Activated CD4-positive, alpha-beta T cell treated with anti-CD3 and anti-CD28 coated beads, Interleukin-2, amount 50 U/mL, for 48 hours (primary cell): ENCODE measurements around the gene C1QA.
A peak's percentile ranks its signal among the peaks of the same experiment; 100 is the strongest.

Experiments
- DNase-seq, 2 experiments: peaks; one replicate each; pipeline ENCODE4 v3.0.0-alpha.2; 2020

The C1QA gene

DNA sequence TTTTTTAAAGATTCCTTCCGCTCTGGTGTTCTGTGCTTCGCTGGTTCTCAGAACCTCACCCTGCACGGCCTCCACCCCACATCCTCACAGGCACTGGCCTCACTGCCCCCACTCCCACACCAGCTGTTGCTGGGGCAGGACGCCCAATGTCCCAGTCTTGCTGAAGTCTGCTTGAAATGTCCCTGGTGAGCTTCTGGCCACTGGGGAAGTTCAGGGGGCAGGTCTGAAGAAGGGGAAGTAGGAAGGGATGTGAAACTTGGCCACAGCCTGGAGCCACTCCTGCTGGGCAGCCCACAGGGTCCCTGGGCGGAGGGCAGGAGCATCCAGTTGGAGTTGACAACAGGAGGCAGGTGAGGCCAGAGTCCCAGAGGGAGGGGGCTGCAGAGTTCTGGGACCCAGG is at the start of gene C1QA:
C1QA (plus strand) TSS at position 276 of the 400 bp plus-strand sequence. CDS start 989 bp downstream, outside the sequence.
- DNase-seq: no peak

DNA sequence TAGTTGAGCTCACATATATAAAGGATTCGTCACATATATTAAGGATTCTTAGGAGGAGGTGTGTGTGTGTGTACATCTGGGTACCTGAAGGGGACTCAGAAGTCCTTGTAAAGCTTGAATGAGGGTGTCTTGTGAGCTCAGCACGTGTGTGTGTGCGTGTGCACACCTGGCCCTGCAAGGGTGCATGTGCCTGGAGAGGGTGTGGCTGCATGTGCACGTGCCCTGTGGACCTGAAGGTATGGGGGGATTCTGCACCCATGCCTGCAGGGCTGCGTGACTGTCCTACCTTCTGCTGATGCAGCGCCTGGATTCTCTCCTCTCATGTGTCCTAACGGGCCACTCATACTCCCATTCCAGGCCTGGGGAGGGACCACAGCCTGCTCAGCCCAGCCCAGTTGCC is 49.2 kb upstream of the C1QA start:
- DNase-seq: no peak

- DNase-seq: no peak
These were observed 47.5 kb upstream of the C1QA start for GRCh38 chr1:22588899-22589422.

DNA sequence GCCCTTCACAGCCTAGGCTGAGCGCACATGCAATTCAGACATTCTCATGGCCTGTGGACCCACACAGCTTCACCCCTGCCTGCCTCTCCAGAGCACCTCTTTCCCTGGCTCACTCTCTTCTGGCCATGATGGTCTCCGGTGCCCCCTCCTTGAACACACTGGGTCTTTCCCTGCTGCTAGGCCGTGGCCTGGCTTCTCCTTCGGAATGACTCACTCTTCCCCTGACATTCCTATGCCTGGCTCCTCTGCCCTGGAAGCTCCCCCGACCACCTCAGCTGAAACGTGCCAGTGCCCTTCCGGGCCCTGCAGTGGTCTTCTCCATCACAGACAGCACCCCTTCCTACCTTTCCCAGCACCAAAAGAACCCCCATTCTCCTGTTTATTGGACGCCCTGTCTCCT is 44.9 kb upstream of the C1QA start:
- no peak for DNase-seq

DNA sequence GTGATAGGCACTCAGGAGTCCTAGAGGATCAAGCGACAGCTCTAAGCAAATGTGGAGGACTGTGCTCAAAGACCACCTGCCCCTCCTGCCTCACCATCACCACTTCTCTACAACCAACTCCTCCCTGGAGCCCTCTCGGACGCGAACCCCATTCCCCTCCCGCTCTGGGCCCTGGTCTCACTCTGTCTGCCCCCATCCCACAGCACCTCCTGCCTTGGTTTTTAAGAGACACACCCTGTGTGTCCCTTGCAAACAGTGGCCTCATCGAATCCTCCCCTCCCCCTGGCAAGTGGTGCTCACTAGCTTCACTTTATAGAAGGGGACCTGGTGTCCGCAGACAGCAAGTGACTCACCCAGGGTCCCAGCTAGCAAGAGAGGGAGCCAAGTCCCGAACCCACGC is 44.4 kb upstream of the C1QA start:
- DNase-seq: no peak

DNA sequence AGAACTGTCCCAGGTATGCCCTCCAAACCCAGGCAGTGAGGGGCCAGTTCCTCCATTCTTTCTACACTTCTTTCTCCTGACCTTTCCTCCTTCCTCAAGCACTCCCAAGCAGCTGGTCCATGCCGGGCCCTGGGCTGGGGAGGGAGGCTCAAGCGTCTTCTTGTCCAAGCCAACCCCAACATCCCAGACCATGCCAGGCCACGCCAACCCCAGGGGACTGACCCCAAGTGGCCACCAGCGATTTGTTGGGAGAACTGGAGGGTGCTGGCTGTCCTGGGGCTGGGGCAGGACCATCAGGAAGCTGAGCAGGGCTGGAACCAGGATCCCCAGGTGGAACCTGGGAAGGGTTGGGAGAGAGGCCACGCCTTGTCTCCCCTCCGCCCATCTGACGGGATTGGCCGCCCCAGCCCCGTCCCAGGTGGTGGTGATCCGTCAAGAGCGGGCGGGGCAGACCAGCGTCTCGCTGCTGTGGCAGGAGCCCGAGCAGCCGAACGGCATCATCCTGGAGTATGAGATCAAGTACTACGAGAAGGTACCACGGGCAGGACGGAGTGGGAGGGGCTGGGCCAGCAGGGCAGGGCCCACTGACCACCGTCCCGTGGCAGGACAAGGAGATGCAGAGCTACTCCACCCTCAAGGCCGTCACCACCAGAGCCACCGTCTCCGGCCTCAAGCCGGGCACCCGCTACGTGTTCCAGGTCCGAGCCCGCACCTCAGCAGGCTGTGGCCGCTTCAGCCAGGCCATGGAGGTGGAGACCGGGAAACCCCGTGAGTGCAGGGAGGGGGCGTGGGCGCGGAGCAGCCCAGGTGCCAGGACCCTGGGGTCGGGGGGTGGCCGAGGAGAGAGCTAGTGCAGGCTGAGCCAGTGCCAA is 43.3 kb upstream of the C1QA start:
- DNase-seq: no peak

DNA sequence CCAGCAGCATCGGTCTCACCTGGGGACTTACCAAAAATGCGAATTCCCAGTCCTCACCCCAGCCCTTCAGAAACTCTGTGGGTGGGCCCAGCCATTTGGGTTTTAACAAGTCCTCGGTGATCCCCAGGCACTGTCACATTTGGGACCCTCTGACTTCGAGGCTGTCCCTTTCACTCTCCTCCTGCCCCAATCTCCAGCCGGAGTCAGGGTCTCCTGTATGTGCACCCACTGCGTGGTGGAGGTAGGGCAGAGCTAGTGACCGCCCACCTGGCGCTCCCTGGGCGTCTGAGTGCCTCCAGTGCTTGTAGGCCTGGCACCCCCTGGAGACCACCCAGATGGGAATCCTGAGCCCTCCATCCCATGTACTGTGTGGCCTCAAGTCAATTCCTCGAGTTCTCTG is 42.0 kb upstream of the C1QA start:
- DNase-seq: no peak

DNA sequence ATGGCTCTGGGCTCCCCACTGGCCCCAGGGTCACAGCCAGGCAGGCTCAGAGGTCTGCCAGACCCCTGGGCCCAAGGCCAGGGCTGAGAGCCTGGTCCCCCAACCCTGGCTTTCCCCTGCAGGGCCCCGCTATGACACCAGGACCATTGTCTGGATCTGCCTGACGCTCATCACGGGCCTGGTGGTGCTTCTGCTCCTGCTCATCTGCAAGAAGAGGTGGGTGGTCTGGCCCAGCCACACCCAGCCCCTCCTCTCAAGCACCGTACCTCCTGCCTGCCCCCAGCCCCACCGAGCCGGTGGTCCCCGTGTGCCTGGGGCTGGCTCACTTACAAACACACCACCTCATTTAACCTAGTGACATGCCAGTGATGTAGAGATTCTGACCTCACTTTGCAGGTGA is 41.3 kb upstream of the C1QA start:
- no peak for DNase-seq

GRCh38 chr1:22597301-22597965 is 39.0 kb upstream of the C1QA start:
- no peak for DNase-seq

- no peak for DNase-seq
These were observed 38.4 kb upstream of the C1QA start for GRCh38 chr1:22597996-22598395.

GRCh38 chr1:22598736-22599135 is 37.7 kb upstream of the C1QA start:
- DNase-seq: no peak

- no peak for DNase-seq
These were observed 36.2 kb upstream of the C1QA start for GRCh38 chr1:22600071-22600816.

GRCh38 chr1:22600817-22601605 is 35.4 kb upstream of the C1QA start:
- DNase-seq: no peak

DNA sequence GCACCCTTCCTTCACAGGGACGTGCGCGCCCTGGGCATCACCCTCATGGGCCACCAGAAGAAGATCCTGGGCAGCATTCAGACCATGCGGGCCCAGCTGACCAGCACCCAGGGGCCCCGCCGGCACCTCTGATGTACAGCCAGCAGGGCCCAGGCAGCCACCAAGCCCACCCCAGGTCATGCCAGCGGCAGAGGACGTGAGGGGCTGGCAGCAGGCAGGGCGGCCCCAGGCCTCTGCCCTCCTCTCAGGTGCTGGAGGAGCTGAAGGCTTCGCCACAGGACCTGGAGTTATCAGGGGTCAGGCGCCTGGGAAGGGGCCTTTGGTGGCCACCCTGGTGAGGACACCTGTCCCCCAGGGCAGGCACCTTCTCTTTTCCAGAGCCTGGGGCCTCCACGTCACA is 34.8 kb upstream of the C1QA start:
- DNase-seq: no peak

GRCh38 chr1:22602060-22602740 is 34.2 kb upstream of the C1QA start:
- DNase-seq: no peak

DNA sequence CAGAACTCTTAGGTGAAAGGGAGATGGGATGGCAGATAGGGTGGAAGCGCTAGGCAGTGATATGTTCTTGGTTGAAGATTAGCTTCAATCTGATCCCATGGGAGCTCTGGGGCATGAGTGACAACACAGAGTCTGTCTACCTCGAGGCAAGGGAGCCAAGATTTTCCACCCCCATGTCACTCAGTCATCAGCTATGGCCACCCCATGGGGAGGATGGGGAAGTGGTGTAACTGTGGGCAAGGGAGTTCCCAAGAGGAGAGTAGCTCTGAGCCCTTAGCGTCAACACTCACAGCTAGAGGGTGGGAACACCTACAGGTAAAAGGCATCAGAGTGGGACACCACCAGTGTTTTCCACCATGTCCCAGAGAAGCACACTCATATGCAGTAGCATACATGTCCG is 30.3 kb upstream of the C1QA start:
- DNase-seq: no peak

- no peak for DNase-seq
These were observed 29.3 kb upstream of the C1QA start for GRCh38 chr1:22607154-22607553.

- no peak for DNase-seq
These were observed 28.1 kb upstream of the C1QA start for GRCh38 chr1:22608361-22608760.

DNA sequence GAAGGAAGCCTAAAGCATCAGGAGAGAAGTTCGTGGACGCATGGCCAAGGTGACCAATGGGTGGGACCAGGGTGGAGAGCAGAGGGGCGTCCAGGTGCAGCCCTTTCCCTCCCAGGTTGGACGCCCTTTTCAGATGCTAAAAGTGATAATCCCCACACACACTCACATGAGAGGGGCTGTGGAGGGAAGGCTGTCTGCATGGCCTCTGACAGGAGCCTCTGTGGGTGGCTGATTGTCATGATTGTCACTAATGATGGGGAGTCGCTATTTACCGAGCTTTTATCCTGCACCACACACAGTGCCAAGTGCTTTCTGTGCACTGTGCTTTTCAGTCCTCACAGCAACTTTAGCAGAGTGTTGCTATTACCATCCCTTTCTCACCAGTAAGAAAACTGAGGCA is 27.1 kb upstream of the C1QA start:
- DNase-seq: no peak

DNA sequence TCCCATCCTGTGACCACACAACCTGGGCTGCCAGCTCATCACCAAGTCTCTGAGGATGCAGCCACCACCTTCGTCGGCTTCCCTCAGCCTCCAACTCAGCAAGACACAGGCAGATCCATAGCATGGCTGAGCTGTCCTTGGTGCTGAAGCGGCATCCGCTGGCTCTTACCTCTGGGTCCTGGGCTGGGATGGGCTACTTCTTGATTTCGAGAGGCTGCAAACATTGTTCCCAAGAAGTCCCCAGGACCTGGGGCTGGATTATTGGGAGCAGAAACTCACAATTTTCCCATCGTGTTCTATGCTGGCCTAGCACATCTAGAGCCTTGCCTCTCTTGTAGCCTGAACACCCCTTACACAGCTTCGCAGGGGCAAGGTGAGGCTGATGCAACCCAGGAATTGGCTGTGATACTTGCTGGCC is 24.9 kb upstream of the C1QA start:
- DNase-seq: peak; percentile 26 to 41

- no peak for DNase-seq
These were observed 23.5 kb upstream of the C1QA start for GRCh38 chr1:22612671-22613571.
